Mesendoderm (in vitro differentiated cells): ENCODE measurements around the gene BOD1L1.

Source experiments
- DNase-seq: peaks from one replicate; pipeline ENCODE4 v3.0.0; 2013
- H2AK5ac ChIP-seq: 2 replicates; pipeline ENCODE4 v1.6.1; 2013; ENCODE audit warnings: low read length, inconsistent platforms
- H2BK120ac ChIP-seq: 2 replicates; pipeline ENCODE4 v1.6.1; 2013; ENCODE audit warnings: low read depth, mild to moderate bottlenecking, low read length, moderate library complexity, mixed read lengths
- H2BK15ac ChIP-seq: replicated peaks from 2 replicates; pipeline ENCODE4 v1.6.1; 2013; ENCODE audit warnings: low read depth, mild to moderate bottlenecking, moderate library complexity
- H2BK5ac ChIP-seq: 2 replicates; pipeline ENCODE4 v1.6.1; 2013; ENCODE audit warnings: low read length, inconsistent platforms
- H3K18ac ChIP-seq: 2 replicates; pipeline ENCODE4 v1.6.1; 2013; ENCODE audit warnings: mild to moderate bottlenecking, low read length, mixed read lengths
- H3K23ac ChIP-seq: one replicate; pipeline ENCODE4 v1.6.1; 2013; ENCODE audit warnings: low read length
- H3K27ac ChIP-seq: 2 replicates; pipeline ENCODE4 v1.5.1; 2013; ENCODE audit warnings: low read depth, mild to moderate bottlenecking, inconsistent platforms, low read length, moderate library complexity
- H3K27me3 ChIP-seq: 2 replicates; pipeline ENCODE4 v1.6.1; 2013; ENCODE audit warnings: low read length, control low read depth, mild to moderate bottlenecking, inconsistent platforms; ENCODE audit not compliant: insufficient read depth, poor library complexity
- H3K36me3 ChIP-seq: 2 replicates; pipeline ENCODE4 v1.6.1; 2013; ENCODE audit warnings: low read length, inconsistent platforms; ENCODE audit not compliant: control insufficient read depth, insufficient read depth
- H3K4ac ChIP-seq: one replicate; pipeline ENCODE4 v1.6.1; 2013; ENCODE audit warnings: low read depth, mild to moderate bottlenecking, low read length, moderate library complexity
- H3K4me1 ChIP-seq: 2 replicates; pipeline ENCODE4 v1.6.1; 2013; ENCODE audit warnings: low read depth, low read length, inconsistent platforms; ENCODE audit not compliant: control insufficient read depth
- H3K4me2 ChIP-seq: 2 replicates; pipeline ENCODE4 v1.6.1; 2013; ENCODE audit warnings: low read length
- H3K4me3 ChIP-seq: 2 replicates; pipeline ENCODE4 v1.5.1; 2013; ENCODE audit warnings: mild to moderate bottlenecking, low read length
- H3K56ac ChIP-seq: one replicate; pipeline ENCODE4 v1.6.1; 2013; ENCODE audit warnings: low read length
- H3K79me1 ChIP-seq: 2 replicates; pipeline ENCODE4 v1.6.1; 2013; ENCODE audit warnings: low read length, inconsistent platforms
- H3K79me2 ChIP-seq: 2 replicates; pipeline ENCODE4 v1.6.1; 2013; ENCODE audit warnings: mild to moderate bottlenecking, low read length; ENCODE audit not compliant: control insufficient read depth, insufficient read depth
- H3K9ac ChIP-seq: 2 replicates; pipeline ENCODE4 v1.6.1; 2013; ENCODE audit warnings: low read length, inconsistent platforms
- H4K5ac ChIP-seq: one replicate; pipeline ENCODE4 v1.6.1; 2013; ENCODE audit warnings: low read length
- H4K8ac ChIP-seq: one replicate; pipeline ENCODE4 v1.6.1; 2013; ENCODE audit warnings: low read depth, mild to moderate bottlenecking, control low read depth, low read length, moderate library complexity
- WGBS: extraction: QIAGEN DNeasy Blood & Tissue Kit; methylation state at CpG from one replicate; pipeline ENCODE4 v1.1.7; 2013; ENCODE audit warnings: low lambda C conversion rate, missing lambda C conversion rate; ENCODE audit not compliant: insufficient coverage; ENCODE audit errors: extremely low coverage; 5-methylcytosine and 5-hydroxymethylcytosine counted together

BOD1L1 gene

DNA sequence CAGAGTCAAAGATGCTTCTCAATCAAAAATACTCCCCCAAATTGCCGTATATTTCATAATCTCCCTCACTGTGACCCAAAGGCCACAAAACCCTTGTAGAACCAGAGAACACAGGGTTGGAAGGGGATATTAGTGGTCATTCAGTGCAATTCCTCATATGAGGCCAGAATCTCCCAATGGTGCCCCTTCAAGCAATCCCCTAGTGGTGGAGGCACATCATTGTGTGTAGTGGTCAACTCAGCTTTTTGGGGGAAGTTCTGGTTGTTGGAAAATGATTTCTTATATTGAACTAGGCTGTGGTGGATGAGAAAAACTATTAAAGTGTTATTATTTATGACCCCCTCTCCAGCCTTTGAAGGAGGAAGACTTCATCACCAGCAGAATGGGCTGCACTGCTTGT lies 17.6 kb upstream of the BOD1L1 start:
- WGBS = no CpG with 5 or more reads among the region's 1 CpG

GRCh38 chr4:13642170-13642950 lies 14.8 kb upstream of the BOD1L1 start:
- Histone ChIP-seq H4K8ac (no peak overlapping the region), H3K23ac (no peak overlapping the region), H3K4me1 (no peaks in the 10 kb centered on the region), H3K36me3 (no peaks in the 10 kb centered on the region), H2AK5ac (no peak overlapping the region), H2BK5ac (no peak overlapping the region), H3K56ac (no peak overlapping the region), H3K9ac (no peak overlapping the region), H3K27ac (no peak overlapping the region), H3K4me2 (no peak overlapping the region), H3K18ac (no peak overlapping the region), H2BK15ac (no peak overlapping the region), H2BK120ac (no peak overlapping the region), H4K5ac (no peak overlapping the region), H3K4me3 (no peak overlapping the region), H3K79me2 (no peaks in the 10 kb centered on the region), H3K27me3 (peaks cover 2% of the 10 kb centered on the region), H3K79me1 (no peaks in the 10 kb centered on the region), H3K4ac (no peak overlapping the region)
- no peak for DNase-seq
- WGBS = no CpG with 5 or more reads among the region's 2 CpGs

More for the DNA sequence above, 17.6 kb upstream of the BOD1L1 start:
- H3K56ac ChIP-seq = no peak overlapping the region
- no peaks in the 10 kb centered on the region for H3K4me1 ChIP-seq
- no peaks in the 10 kb centered on the region for H3K36me3 ChIP-seq
- H3K4me2 ChIP-seq = no peak overlapping the region
- no peak for DNase-seq
- H4K5ac ChIP-seq = no peak overlapping the region
- no peak overlapping the region for H3K4me3 ChIP-seq
- no peak overlapping the region for H3K27ac ChIP-seq
- no peak overlapping the region for H3K18ac ChIP-seq
- no peak overlapping the region for H3K9ac ChIP-seq
- no peak overlapping the region for H2BK15ac ChIP-seq
- H2BK120ac ChIP-seq = no peak overlapping the region
- H3K79me1 ChIP-seq = no peaks in the 10 kb centered on the region
- no peak overlapping the region for H3K23ac ChIP-seq
- no peak overlapping the region for H2AK5ac ChIP-seq
- H3K27me3 ChIP-seq = peaks cover 2% of the 10 kb centered on the region
- H3K4ac ChIP-seq = no peak overlapping the region
- H3K79me2 ChIP-seq = no peaks in the 10 kb centered on the region
- no peak overlapping the region for H2BK5ac ChIP-seq
- H4K8ac ChIP-seq = no peak overlapping the region

GRCh38 chr4:13641084-13641483 lies 13.6 kb upstream of the BOD1L1 start:
- no peak overlapping the region for H3K4me2 ChIP-seq
- no peak overlapping the region for H4K5ac ChIP-seq
- H3K27me3 ChIP-seq = peaks cover 2% of the 10 kb centered on the region
- H3K79me2 ChIP-seq = no peaks in the 10 kb centered on the region
- H3K4me3 ChIP-seq = no peak overlapping the region
- no peak for DNase-seq
- H3K79me1 ChIP-seq = no peaks in the 10 kb centered on the region
- no peak overlapping the region for H3K4ac ChIP-seq
- no peaks in the 10 kb centered on the region for H3K36me3 ChIP-seq
- no peak overlapping the region for H3K27ac ChIP-seq
- no peak overlapping the region for H2BK5ac ChIP-seq
- no peak overlapping the region for H2BK15ac ChIP-seq
- no peak overlapping the region for H3K18ac ChIP-seq
- no CpG with 5 or more reads among the region's 6 CpGs for whole genome bisulfite sequencing
- H2AK5ac ChIP-seq = no peak overlapping the region
- no peaks in the 10 kb centered on the region for H3K4me1 ChIP-seq
- no peak overlapping the region for H3K9ac ChIP-seq
- H3K56ac ChIP-seq = no peak overlapping the region
- no peak overlapping the region for H2BK120ac ChIP-seq
- H4K8ac ChIP-seq = no peak overlapping the region
- no peak overlapping the region for H3K23ac ChIP-seq

DNA sequence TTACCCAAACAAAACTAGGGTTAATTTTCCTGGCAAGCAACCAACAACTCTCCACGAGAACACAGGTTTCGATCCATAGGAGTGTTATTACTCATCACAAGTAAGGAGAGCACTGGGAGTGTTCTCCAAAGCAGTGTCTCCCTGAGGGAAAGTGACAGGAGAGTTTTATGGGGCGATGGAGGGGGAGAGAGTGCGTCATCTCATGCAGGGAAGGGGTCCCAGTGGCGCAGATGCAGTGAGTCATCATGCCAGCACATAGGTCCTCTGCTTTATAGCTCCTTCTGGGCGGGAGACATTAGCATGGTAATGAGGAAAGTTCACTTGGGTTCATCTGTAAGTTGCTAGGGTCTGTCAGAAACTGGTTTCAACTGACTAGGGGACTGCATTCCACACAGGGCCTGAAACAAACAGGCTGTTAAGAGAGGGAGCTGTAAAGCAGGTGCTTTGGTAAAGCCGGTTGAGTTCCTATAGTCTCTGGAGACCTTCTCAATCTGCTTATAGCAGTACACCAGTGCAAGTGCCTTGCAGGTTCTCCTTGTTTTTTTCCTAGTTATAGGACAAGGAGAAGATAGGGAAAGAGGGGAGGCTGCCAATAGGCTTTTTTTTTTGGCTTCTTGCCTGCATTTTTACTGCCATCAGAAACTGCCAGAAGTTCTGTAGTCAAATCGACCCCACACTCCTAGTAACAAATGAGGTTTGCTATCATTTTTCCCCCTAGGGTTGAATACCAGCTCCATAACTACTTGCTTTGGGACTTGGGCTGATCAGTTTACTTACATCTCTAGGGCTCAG lies 12.8 kb upstream of the BOD1L1 start:
- Histone ChIP-seq H2BK5ac (no peak overlapping the region), H3K4me3 (no peak overlapping the region), H3K4ac (no peak overlapping the region), H3K4me2 (no peak overlapping the region), H2BK15ac (no peak overlapping the region), H3K4me1 (no peaks in the 10 kb centered on the region), H3K27ac (no peak overlapping the region), H2AK5ac (no peak overlapping the region), H4K5ac (no peak overlapping the region), H3K9ac (no peak overlapping the region), H3K36me3 (no peaks in the 10 kb centered on the region), H3K23ac (no peak overlapping the region), H4K8ac (no peak overlapping the region), H3K79me2 (no peaks in the 10 kb centered on the region), H3K79me1 (no peaks in the 10 kb centered on the region), H3K18ac (no peak overlapping the region), H3K27me3 (peaks cover 1% of the 10 kb centered on the region), H2BK120ac (no peak overlapping the region), H3K56ac (no peak overlapping the region)
- no CpG with 5 or more reads among the region's 8 CpGs for WGBS
- peak; percentile 90 for DNase-seq

DNA sequence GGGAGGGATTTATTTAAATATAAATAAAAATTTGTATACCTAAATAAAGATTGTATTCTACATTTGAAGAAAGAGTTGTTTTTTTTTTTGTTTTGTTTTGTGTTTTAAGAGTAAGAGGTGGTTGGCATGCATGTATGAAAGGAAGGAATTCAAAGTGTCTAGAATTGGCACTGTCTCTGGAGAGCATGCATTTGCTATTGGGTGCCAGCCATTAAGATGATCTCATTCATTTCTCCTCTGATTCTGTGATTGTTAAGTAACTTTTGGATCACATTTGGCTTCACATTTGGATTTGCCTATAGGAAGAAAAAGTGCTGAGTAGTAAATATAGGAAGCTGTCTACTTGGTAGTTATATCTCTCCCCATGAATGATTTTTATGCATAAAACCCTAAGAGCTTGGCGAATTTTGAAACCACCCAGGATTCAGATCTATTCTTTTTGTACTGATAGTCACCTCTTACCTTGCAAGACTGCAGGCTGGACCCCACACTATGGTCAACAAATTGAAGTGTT lies 7.8 kb upstream of the BOD1L1 start:
- Histone ChIP-seq H3K9ac (no peak overlapping the region), H2AK5ac (no peak overlapping the region), H3K18ac (no peak overlapping the region), H2BK5ac (no peak overlapping the region), H3K56ac (no peak overlapping the region), H2BK120ac (no peak overlapping the region), H4K8ac (no peak overlapping the region), H2BK15ac (no peak overlapping the region), H4K5ac (no peak overlapping the region), H3K79me2 (no peaks in the 10 kb centered on the region), H3K4me3 (no peak overlapping the region), H3K4me2 (no peak overlapping the region), H3K27me3 (no peaks in the 10 kb centered on the region), H3K4me1 (no peaks in the 10 kb centered on the region), H3K79me1 (no peaks in the 10 kb centered on the region), H3K23ac (no peak overlapping the region), H3K36me3 (no peaks in the 10 kb centered on the region), H3K27ac (no peak overlapping the region), H3K4ac (no peak overlapping the region)
- WGBS = no CpG with 5 or more reads among the region's 1 CpG
- DNase-seq = no peak
